ENCODE data around the gene STUM.

GRCh38 chr1:226586650-226587422 lies 38.3 kb downstream of the STUM start:
- no peak for TF ChIP-seq POLR2AphosphoS5 (IDR thresholded peaks at IDR 0.05; ENCODE audit: low read depth, low read length)
- TF ChIP-seq POLR2A (IDR thresholded peaks at IDR 0.05; ENCODE audit: low read depth, low read length), result no peak
- TF ChIP-seq PAX5 (IDR thresholded peaks at IDR 0.05; ENCODE audit: insufficient read depth, low read length, severe bottlenecking), result no peak
- no peak for TF ChIP-seq SPI1 (IDR thresholded peaks at IDR 0.05; ENCODE audit: low read depth, low read length)
- no peak for TF ChIP-seq TAF1 (IDR thresholded peaks at IDR 0.05; ENCODE audit: low read depth, low read length)
- no peak for TF ChIP-seq POU2F2 (IDR thresholded peaks at IDR 0.05; ENCODE audit: low read depth, low read length)

All from GM12891 (cell line).